Testis (tissue), 3 donors: ENCODE data around the gene AGAP1. TPM values are rescaled to one million over a fixed set of nuclear protein-coding genes. Genes with fewer than 3 reads are reported as not detected.

Experiments used
- DNase-seq: peaks from one replicate; pipeline ENCODE4 v3.0.0-alpha.2; 2019
- H3K27ac ChIP-seq, 2 donors: fragments of 200-600 bp; sonication (generic); one replicate each; pipeline ENCODE4 v1.5.1; 2019
- H3K27me3 ChIP-seq: fragments of 200-600 bp; sonication (generic); one replicate; pipeline ENCODE4 v1.5.1; 2019
- H3K36me3 ChIP-seq: fragments of 200-600 bp; sonication (generic); one replicate; pipeline ENCODE4 v1.5.1; 2017; ENCODE audit warnings: low read depth; ENCODE audit errors: missing control alignments
- H3K4me1 ChIP-seq: fragments of 200-600 bp; sonication (generic); one replicate; pipeline ENCODE4 v1.5.1; 2019
- H3K4me3 ChIP-seq, 2 donors: fragments of 200-600 bp; sonication (generic); one replicate each; pipeline ENCODE4 v1.5.1; 2017 to 2019
- H3K9me3 ChIP-seq: fragments of 200-600 bp; sonication (generic); one replicate; pipeline ENCODE4 v1.5.1; 2017
- POLR2A ChIP-seq: fragments of 450-650 bp; IDR thresholded peaks from one replicate; pipeline ENCODE4 v1.6.1; 2017; ENCODE audit warnings: antibody characterized with exemption, mild to moderate bottlenecking, moderate library complexity
- WGBS, 2 donors: methylation state at CpG; one replicate each; pipeline ENCODE4 v1.1.5; 2018; 5-methylcytosine and 5-hydroxymethylcytosine counted together
- intact Hi-C: fragments of 100-400 bp; cut with DNase I; formaldehyde crosslinking; loops from one replicate; pipeline ENCODE4 v1.15.1; 2023; ENCODE audit warnings: low total_unique reads
- polyA plus RNA-seq: library from polyadenylated mRNA; stranded (reverse); fragments of 350-450 nt; fragmentation: Illumina TruSeq; extraction: RNeasy Lipid Tissue Mini Kit (QIAGEN cat#74804); gene quantifications from one replicate; pipeline ENCODE4 v1.2.3, GENCODE V29; 2014; ENCODE audit warnings: low read depth, low replicate concordance; ENCODE audit not compliant: insufficient read depth
- total RNA-seq, 2 donors: library from RNA; depleted of rRNA; stranded (reverse); fragments of >200 nt; gene quantifications; one replicate each; pipeline ENCODE4 v1.2.3, GENCODE V29; 2016
- TF ChIP-seq, protein P1 (sequence below), 3 experiments: fragments of 450-650 bp in 2 of 3; fragments of 200-600 bp in 1 of 3; sonication (generic) in 1 of 3; IDR thresholded peaks; one replicate each; pipeline ENCODE4 v1.5.1; 2016 to 2019; ENCODE audit warnings: antibody characterized with exemption in 3 of 3, mild to moderate bottlenecking in 2 of 3, moderate library complexity in 1 of 3

AGAP1 gene
- total and polyA plus RNA-seq, 3 donors from 2014 or later, result 21.4 to 45.5 (median 40.7) TPM

DNA sequence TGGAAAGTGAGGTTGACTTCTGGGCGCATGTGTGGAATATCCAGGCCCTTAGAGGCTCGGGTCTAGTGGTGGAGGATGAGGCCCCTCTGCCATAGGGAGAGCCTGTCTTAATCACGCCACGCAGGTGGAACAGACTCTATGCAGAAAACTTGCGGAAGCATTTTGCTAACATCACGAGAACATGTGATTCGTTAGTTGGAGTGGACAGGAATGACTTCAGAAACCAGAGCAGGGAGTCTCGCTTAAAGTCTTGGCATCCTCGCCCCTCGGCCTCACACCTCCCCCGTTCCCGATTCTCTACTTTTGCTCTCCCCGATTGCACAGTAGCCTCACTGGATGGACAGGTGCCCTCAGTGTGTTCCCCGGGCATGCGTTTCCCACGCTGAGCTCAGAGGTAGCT is 340.9 kb downstream of the AGAP1 start:
- 96 to 97% methylated on average over 15 to 16 of the region's 16 CpGs for WGBS, 2 donors
- no peaks in the 10 kb centered on the region for H3K27me3 ChIP-seq
- no peak for DNase-seq
- no peak for TF ChIP-seq POLR2A
- TF ChIP-seq, protein P1, sequence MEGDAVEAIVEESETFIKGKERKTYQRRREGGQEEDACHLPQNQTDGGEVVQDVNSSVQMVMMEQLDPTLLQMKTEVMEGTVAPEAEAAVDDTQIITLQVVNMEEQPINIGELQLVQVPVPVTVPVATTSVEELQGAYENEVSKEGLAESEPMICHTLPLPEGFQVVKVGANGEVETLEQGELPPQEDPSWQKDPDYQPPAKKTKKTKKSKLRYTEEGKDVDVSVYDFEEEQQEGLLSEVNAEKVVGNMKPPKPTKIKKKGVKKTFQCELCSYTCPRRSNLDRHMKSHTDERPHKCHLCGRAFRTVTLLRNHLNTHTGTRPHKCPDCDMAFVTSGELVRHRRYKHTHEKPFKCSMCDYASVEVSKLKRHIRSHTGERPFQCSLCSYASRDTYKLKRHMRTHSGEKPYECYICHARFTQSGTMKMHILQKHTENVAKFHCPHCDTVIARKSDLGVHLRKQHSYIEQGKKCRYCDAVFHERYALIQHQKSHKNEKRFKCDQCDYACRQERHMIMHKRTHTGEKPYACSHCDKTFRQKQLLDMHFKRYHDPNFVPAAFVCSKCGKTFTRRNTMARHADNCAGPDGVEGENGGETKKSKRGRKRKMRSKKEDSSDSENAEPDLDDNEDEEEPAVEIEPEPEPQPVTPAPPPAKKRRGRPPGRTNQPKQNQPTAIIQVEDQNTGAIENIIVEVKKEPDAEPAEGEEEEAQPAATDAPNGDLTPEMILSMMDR (IDR thresholded peaks at IDR 0.05), result no peak
- H3K36me3 ChIP-seq, result no peaks in the 10 kb centered on the region
- H3K27ac ChIP-seq, result no peak overlapping the region
- intact Hi-C loops, result no loop called here
- H3K4me1 ChIP-seq, result no peaks in the 10 kb centered on the region
- no peaks in the 10 kb centered on the region for H3K9me3 ChIP-seq
- H3K4me3 ChIP-seq, result no peak overlapping the region

DNA sequence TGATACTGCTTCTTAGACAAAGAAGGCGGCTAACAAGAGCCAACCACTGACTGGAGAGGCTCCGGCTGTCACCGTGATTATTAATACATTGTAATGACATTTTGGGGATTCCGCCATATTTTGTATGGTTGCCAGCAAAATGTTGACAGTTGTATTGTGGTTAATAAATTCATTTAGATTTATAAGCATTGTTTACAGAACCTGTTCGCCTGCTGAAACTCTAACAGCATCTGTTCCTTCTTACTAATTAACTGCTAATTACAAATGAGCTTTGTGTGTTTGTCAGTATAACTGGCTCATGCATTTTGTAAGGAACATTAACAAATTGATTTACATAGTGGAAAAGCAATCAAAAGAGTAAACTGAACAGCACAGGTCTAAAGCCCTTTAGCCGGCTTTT is 342.0 kb downstream of the AGAP1 start:
- no peaks in the 10 kb centered on the region for H3K4me1 ChIP-seq
- intact Hi-C loops, result no loop called here
- 93 to 95% methylated on average over 6 of the region's 6 CpGs for WGBS, 2 donors
- no peaks in the 10 kb centered on the region for H3K9me3 ChIP-seq
- DNase-seq, result no peak
- no peak overlapping the region for H3K4me3 ChIP-seq
- no peak for TF ChIP-seq POLR2A
- no peaks in the 10 kb centered on the region for H3K27me3 ChIP-seq
- H3K36me3 ChIP-seq, result no peaks in the 10 kb centered on the region
- no peak overlapping the region for H3K27ac ChIP-seq

DNA sequence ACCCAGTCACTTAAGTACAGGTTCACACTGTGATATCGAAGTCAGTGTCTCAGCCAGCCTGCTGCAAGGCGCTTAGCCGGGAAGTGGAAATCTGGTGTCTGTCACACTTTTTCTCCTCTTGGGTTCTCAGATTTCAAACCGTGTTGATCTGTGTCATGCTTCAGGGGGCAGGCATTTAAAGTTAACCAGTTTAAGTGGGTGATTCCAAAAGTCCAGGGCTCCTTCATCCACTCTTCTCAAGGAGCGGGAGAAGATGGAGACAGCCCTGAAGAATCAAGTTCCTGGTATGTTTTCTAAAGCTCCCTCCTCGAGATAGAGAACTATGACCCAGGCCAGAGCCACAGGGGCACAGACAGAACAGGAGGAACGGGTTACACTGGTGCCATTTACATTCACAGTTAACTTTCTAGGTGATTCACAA is 342.7 kb downstream of the AGAP1 start:
- no peaks in the 10 kb centered on the region for H3K27me3 ChIP-seq
- H3K4me1 ChIP-seq, result no peaks in the 10 kb centered on the region
- H3K36me3 ChIP-seq, result no peaks in the 10 kb centered on the region
- intact Hi-C loops, result no loop called here
- no peak overlapping the region for H3K27ac ChIP-seq
- no peak overlapping the region for H3K4me3 ChIP-seq
- DNase-seq, result no peak
- 81 to 82% methylated on average over 7 of the region's 7 CpGs for WGBS, 2 donors
- no peak for TF ChIP-seq POLR2A
- TF ChIP-seq, protein P1 (IDR thresholded peaks at IDR 0.05), result no peak
- no peaks in the 10 kb centered on the region for H3K9me3 ChIP-seq

DNA sequence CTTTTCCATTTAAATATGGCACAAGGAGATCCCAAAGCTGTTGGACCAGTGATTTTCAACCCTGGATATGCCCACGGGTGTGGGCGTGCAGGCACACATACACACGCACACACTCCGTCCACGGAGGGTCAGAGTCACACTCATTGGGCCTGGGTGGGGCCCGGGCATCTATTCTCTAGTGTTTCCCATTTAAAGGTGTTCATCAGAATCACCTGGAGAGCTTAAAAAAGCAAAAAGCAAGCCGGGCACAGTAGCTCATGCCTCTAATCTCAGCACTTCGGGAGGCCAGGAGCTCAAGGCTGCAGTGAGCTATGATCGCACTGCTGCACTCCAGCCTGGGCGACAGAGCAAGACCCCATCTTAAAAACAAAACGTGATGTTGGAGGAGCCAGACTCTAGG is 345.4 kb downstream of the AGAP1 start:
- Histone ChIP-seq H3K27ac (no peak overlapping the region), H3K36me3 (no peaks in the 10 kb centered on the region), H3K9me3 (no peaks in the 10 kb centered on the region), H3K27me3 (no peaks in the 10 kb centered on the region), H3K4me1 (no peaks in the 10 kb centered on the region), H3K4me3 (no peak overlapping the region)
- intact Hi-C loops, result no loop called here
- WGBS, 2 donors, result 90 to 91% methylated on average over 11 of the region's 11 CpGs
- DNase-seq, result no peak
- TF ChIP-seq, protein P1 (IDR thresholded peaks at IDR 0.05), result no peak
- TF ChIP-seq POLR2A, result no peak

DNA sequence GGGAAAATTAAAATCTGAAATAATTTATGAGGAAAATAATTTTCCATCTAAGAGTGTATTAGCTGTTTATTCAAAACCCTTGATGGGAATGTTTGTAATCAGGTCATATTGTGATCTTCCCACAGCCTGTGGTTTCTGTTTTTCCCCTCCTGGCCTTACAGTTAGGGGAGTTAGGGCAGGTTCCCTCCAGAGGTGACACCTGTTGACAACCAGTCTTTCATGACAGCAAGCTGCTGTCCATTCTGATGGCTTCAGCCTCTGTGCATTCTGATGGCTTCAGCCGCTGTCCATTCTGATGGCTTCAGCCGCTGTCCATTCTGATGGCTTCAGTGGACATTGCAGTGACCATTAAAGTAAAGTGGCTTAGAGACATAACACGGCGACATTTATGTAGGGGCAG is 346.1 kb downstream of the AGAP1 start:
- no peaks in the 10 kb centered on the region for H3K4me1 ChIP-seq
- intact Hi-C loops, result no loop called here
- H3K27me3 ChIP-seq, result no peaks in the 10 kb centered on the region
- no peak overlapping the region for H3K27ac ChIP-seq
- WGBS, 2 donors, result 99 to 100% methylated on average over 4 of the region's 4 CpGs
- H3K9me3 ChIP-seq, result no peaks in the 10 kb centered on the region
- TF ChIP-seq POLR2A, result no peak
- TF ChIP-seq, protein P1 (IDR thresholded peaks at IDR 0.05), result no peak
- DNase-seq, result no peak
- no peaks in the 10 kb centered on the region for H3K36me3 ChIP-seq
- no peak overlapping the region for H3K4me3 ChIP-seq
